Heart left ventricle (tissue), 16 donors: Measurements from ENCODE around the gene SPIRE1. TPM values are rescaled to one million over a fixed set of nuclear protein-coding genes. Genes with fewer than 3 reads are reported as not detected.
A peak's percentile ranks its signal among the peaks of the same experiment; 100 is the strongest.

Experiments used
- ATAC-seq, 4 donors: fragments of 200-7000 bp; cut with Tn5 transposase; one replicate each; pipeline ENCODE4 v1.9.1; 2020 to 2022; ENCODE audit warnings: moderate library complexity in 4 of 4, mild to moderate bottlenecking in 3 of 4, moderate number of reproducible peaks in 1 of 4
- DNase-seq, 5 donors: peaks; one replicate each; pipeline ENCODE4 v3.0.0-alpha.2; 2020
- H3K27ac ChIP-seq, 12 donors: fragments of 200-600 bp; sonication (generic) in 4 of 12; one replicate each; pipeline versions ENCODE4 v1.5.0 to v1.8.0; 2016 to 2022; ENCODE audit warnings: mild to moderate bottlenecking in 2 of 12
- H3K27me3 ChIP-seq, 9 donors: fragments of 200-600 bp; sonication (generic) in 2 of 9; one replicate each; pipeline versions ENCODE4 v1.5.1 to v1.8.0; 2016 to 2022; ENCODE audit warnings: mild to moderate bottlenecking in 3 of 9
- H3K36me3 ChIP-seq, 9 donors: fragments of 200-600 bp; sonication (generic) in 2 of 9; one replicate each; pipeline versions ENCODE4 v1.5.0 to v1.8.0; 2018 to 2022; ENCODE audit warnings: mild to moderate bottlenecking in 2 of 9
- H3K4me1 ChIP-seq, 12 donors: fragments of 200-600 bp; sonication (generic) in 4 of 12; one replicate each; pipeline versions ENCODE4 v1.5.0 to v1.8.0; 2016 to 2022; ENCODE audit warnings: mild to moderate bottlenecking in 3 of 12
- H3K4me3 ChIP-seq, 12 donors: fragments of 200-600 bp; sonication (generic) in 4 of 12; one replicate each; pipeline versions ENCODE4 v1.5.0 to v1.8.0; 2017 to 2022; ENCODE audit warnings: mild to moderate bottlenecking in 9 of 12, moderate library complexity in 4 of 12
- H3K9me3 ChIP-seq, 12 donors: fragments of 200-600 bp; sonication (generic) in 4 of 12; one replicate each; pipeline versions ENCODE4 v1.5.0 to v1.8.0; 2016 to 2022; ENCODE audit warnings: mild to moderate bottlenecking in 1 of 12
- CTCF ChIP-seq, 12 donors: fragments of 200-600 bp; sonication (generic) in 4 of 12; IDR thresholded peaks; one replicate each; pipeline versions ENCODE4 v1.5.0 to v1.8.0; 2018 to 2022; ENCODE audit warnings: antibody characterized with exemption in 12 of 12, mild to moderate bottlenecking in 5 of 12
- POLR2A ChIP-seq, 2 donors: fragments of 450-650 bp; IDR thresholded peaks; one replicate each; pipeline ENCODE4 v1.6.1; 2017; ENCODE audit warnings: antibody characterized with exemption in 2 of 2, mild to moderate bottlenecking in 2 of 2, moderate library complexity in 2 of 2
- WGBS, 4 donors: extraction: QIAGEN DNeasy Blood & Tissue Kit in 2 of 4; methylation state at CpG; one replicate each; pipeline versions ENCODE4 v1.1.5 to v1.1.7; 2013 to 2018; 5-methylcytosine and 5-hydroxymethylcytosine counted together
- intact Hi-C, 10 donors: fragments of 100-400 bp; cut with DNase I; formaldehyde crosslinking; loops; one replicate each; pipeline versions ENCODE4 v1.11.1 to v1.14.2; 2022
- polyA plus RNA-seq, 2 donors: library from polyadenylated mRNA; stranded (reverse); fragments of 200-250 nt; gene quantifications; one replicate each; pipeline ENCODE4 v1.2.3, GENCODE V29; 2013
- total RNA-seq, 9 donors: library from RNA; depleted of rRNA in 2 of 9; stranded (reverse); fragments of >200 nt in 2 of 9; fragmentation: NEBNext Ultra II Directional in 3 of 9; extraction: Animal tissue kit (Norgen Biotek cat#: 25700) in 3 of 9; gene quantifications; one replicate each; pipeline versions ENCODE4 v1.1.0 to v1.2.4, GENCODE V29; 2016 to 2023
- donor health status: ischemic (EF 13 %, LVEDD 7.1; RV severe dilation, severe dysfunction).
- donor health status: healthy with polysubstance abuse.
- donor health status: DM: no; HTN: yes; CAD: no.
- donor health status: DM: no; HTN: no; CAD: no.
- donor health status: ischemic (EF 25% LVEDD 6.9; RV normal size, moderate dysfunction).
- donor health status: ischemic (EF 25% LVEDD 5.7; RV mildly dilated, moderate dysfunction).
- donor health status: healthy.
- donor health status: DM: yes; HTN: yes; CAD: no.
- donor health status: ischemic (EF 35%, LVEDD 5.7; RV mildly dilated, moderate dysfunction).
- donor health status: nonischemic (EF 11% LVEDD 7.7; RV severe dilation, severe dysfunction).
- donor health status: DM: yes; HTN: yes; CAD: no.
- donor health status: PGD.
- donor health status: ischemic (EF 29% LVEDD 5.4; RV normal size, mild dysfunction).
- donor health status: nonischemic (EF 23%, LVEDD 6.1; RV moderate dilation, normal function).

SPIRE1 gene
- total and polyA plus RNA-seq, 11 donors: 8.3 to 67.6 (median 47.8) TPM

GRCh38 chr18:12443551-12443950, 214.4 kb downstream of the SPIRE1 start:
- peaks cover 0 to 25% (median 9%) of the 10 kb centered on the region in 12 donors for H3K9me3 ChIP-seq
- peaks cover 0 to 2% (median 0%) of the 10 kb centered on the region in 12 donors for H3K4me1 ChIP-seq
- no peak for DNase-seq
- intact Hi-C loops: no loop called here
- peaks cover 0 to 38% (median 20%) of the 10 kb centered on the region in 9 donors for H3K36me3 ChIP-seq
- no peak for TF ChIP-seq CTCF (IDR thresholded peaks at IDR 0.05)
- no peak for TF ChIP-seq POLR2A (IDR thresholded peaks at IDR 0.05)
- H3K27ac ChIP-seq: peak overlapping the region in 1 of 12 donors; percentile 17
- WGBS, 4 donors: 92 to 97% (median 95%) methylated on average over 3 of the region's 3 CpGs
- no peak for ATAC-seq
- H3K4me3 ChIP-seq: no peak overlapping the region
- no peaks in the 10 kb centered on the region for H3K27me3 ChIP-seq

GRCh38 chr18:12442946-12443345, 215.0 kb downstream of the SPIRE1 start:
- WGBS, 4 donors: 54 to 77% (median 61%) methylated on average over 1 of the region's 1 CpG
- TF ChIP-seq POLR2A (IDR thresholded peaks at IDR 0.05): no peak
- no peak for TF ChIP-seq CTCF (IDR thresholded peaks at IDR 0.05)
- peaks cover 0 to 31% (median 14%) of the 10 kb centered on the region in 9 donors for H3K36me3 ChIP-seq
- no peaks in the 10 kb centered on the region for H3K4me1 ChIP-seq
- ATAC-seq: no peak
- intact Hi-C loops: no loop called here
- no peak overlapping the region for H3K4me3 ChIP-seq
- peak overlapping the region in 1 of 12 donors; percentile 17 for H3K27ac ChIP-seq
- H3K9me3 ChIP-seq: peaks cover 0 to 25% (median 9%) of the 10 kb centered on the region in 12 donors
- no peak for DNase-seq
- no peaks in the 10 kb centered on the region for H3K27me3 ChIP-seq

- Histone ChIP-seq H3K4me3 (no peak overlapping the region), H3K4me1 (no peaks in the 10 kb centered on the region), H3K9me3 (peaks cover 0 to 25% (median 9%) of the 10 kb centered on the region in 12 donors), H3K36me3 (peaks cover 0 to 18% (median 4%) of the 10 kb centered on the region in 9 donors), H3K27ac (no peak overlapping the region), H3K27me3 (no peaks in the 10 kb centered on the region)
- TF ChIP-seq CTCF (IDR thresholded peaks at IDR 0.05) (no peak), POLR2A (IDR thresholded peaks at IDR 0.05) (no peak)
- DNase-seq: no peak
- 89 to 94% (median 93%) methylated on average over 12 of the region's 12 CpGs for WGBS, 4 donors
- intact Hi-C loops: no loop called here
- no peak for ATAC-seq
Observed at GRCh38 chr18:12441475-12442034, 216.4 kb downstream of the SPIRE1 start.

GRCh38 chr18:12438257-12438656, 219.7 kb downstream of the SPIRE1 start:
- H3K36me3 ChIP-seq: peaks cover 0 to 4% (median 0%) of the 10 kb centered on the region in 9 donors
- peaks cover 0 to 6% (median 0%) of the 10 kb centered on the region in 12 donors for H3K9me3 ChIP-seq
- H3K4me1 ChIP-seq: no peaks in the 10 kb centered on the region
- intact Hi-C loops: no loop called here
- no peak overlapping the region for H3K27ac ChIP-seq
- 86 to 93% (median 88%) methylated on average over 10 of the region's 10 CpGs for WGBS, 4 donors
- no peak overlapping the region for H3K4me3 ChIP-seq
- DNase-seq (no peak), ATAC-seq (no peak)
- TF ChIP-seq CTCF (IDR thresholded peaks at IDR 0.05) (no peak), POLR2A (IDR thresholded peaks at IDR 0.05) (no peak)
- H3K27me3 ChIP-seq: no peaks in the 10 kb centered on the region
